Subcutaneous adipose tissue (tissue), 4 donors: Measurements from ENCODE around the gene IDE. TPM values are rescaled to one million over a fixed set of nuclear protein-coding genes. Genes with fewer than 3 reads are reported as not detected.

Experiments used
- total RNA-seq, 4 donors: library from RNA; depleted of rRNA; stranded (reverse); fragments of >200 nt; gene quantifications; one replicate each; pipeline ENCODE4 v1.1.0, GENCODE V29; 2016
- TF ChIP-seq, protein P1 (sequence below): fragments of 450-650 bp; IDR thresholded peaks from one replicate; pipeline ENCODE4 v1.5.1; 2016; ENCODE audit warnings: low read depth, mild to moderate bottlenecking, control low read depth, antibody characterized with exemption, moderate library complexity

The IDE gene
- total RNA-seq, 4 donors from 2014 or later = 21.2 to 37.3 (median 22.5) TPM

DNA sequence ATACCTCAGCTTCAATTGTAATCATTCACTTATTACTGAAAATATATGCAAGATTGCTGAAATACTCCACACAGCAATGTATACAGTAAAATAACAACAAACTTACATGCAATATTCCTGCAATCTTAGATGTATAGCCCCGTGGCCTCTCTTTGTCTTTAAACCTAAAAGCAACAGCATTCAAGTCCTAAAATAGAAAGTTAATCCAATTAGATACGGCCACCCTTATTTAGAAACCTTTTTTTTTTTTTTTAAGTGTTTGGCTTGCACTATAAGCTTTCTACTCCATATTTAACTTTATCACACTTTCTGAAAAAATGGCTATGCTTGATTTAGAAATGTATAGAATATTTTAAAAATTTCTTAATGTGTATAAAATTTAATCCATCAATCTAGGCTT lies 67.6 kb downstream of the IDE start:
- TF ChIP-seq, protein P1, sequence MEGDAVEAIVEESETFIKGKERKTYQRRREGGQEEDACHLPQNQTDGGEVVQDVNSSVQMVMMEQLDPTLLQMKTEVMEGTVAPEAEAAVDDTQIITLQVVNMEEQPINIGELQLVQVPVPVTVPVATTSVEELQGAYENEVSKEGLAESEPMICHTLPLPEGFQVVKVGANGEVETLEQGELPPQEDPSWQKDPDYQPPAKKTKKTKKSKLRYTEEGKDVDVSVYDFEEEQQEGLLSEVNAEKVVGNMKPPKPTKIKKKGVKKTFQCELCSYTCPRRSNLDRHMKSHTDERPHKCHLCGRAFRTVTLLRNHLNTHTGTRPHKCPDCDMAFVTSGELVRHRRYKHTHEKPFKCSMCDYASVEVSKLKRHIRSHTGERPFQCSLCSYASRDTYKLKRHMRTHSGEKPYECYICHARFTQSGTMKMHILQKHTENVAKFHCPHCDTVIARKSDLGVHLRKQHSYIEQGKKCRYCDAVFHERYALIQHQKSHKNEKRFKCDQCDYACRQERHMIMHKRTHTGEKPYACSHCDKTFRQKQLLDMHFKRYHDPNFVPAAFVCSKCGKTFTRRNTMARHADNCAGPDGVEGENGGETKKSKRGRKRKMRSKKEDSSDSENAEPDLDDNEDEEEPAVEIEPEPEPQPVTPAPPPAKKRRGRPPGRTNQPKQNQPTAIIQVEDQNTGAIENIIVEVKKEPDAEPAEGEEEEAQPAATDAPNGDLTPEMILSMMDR = no peak

DNA sequence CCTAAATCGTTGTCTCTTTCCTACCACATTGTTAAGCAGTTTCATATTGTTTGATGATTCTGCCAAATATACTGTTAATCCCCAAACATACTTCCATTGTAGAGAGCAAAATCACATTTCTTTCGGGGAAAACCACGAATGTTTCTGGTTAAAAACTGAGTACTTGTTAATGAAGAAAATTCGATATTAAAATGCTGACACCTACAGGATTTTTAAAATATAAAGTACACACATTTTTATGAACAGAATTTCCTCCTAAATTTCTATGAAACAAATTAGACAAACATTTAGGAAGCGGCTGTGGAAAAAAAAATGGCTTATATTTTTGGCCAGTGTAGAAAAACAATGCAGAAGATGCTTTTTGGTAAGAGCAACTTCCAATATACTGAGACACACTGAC lies 68.8 kb downstream of the IDE start:
- TF ChIP-seq, protein P1 = no peak

DNA sequence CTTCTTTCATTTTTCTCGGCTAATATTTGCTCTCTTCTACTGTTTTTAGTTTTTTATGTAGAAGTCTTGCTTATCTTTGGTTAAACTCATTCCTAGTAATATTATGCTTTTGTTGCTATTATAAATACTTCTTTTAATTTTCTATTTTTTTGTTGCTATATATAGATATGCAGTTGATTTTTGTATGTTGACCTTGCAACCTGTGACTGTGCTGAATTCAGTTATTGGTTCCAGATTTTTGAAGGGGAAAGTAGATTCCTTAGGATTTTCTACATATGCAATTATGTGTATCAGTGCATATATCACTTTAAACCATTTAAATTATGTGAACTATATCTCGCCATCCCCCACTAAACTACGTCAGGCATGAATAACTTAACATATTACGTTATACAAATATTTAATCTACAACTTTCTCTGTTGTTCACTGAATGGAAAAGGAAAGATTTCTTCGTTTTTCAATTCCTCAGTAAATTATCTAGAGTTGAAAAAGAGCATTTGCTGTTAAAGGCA lies 71.5 kb downstream of the IDE start:
- TF ChIP-seq, protein P1 = no peak

DNA sequence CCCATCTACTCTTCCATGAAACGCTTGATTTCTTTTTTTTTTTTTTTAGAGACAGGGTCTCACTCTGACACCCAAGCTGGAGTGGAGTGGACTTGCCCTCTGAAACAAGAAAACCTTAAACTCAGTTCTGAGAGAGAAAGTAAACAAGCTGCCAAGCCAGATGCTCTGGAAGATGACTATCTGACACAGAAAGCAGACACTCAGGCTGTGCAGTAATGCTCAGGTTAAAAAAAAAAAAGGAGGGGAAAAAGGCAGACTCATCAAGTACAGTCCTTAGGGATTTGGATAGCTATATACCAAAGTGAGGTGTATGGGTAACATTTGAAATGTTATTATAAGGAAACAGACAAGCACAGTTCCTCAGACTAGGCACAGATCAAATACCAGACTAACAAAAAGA lies 80.5 kb downstream of the IDE start:
- TF ChIP-seq, protein P1 = no peak

DNA sequence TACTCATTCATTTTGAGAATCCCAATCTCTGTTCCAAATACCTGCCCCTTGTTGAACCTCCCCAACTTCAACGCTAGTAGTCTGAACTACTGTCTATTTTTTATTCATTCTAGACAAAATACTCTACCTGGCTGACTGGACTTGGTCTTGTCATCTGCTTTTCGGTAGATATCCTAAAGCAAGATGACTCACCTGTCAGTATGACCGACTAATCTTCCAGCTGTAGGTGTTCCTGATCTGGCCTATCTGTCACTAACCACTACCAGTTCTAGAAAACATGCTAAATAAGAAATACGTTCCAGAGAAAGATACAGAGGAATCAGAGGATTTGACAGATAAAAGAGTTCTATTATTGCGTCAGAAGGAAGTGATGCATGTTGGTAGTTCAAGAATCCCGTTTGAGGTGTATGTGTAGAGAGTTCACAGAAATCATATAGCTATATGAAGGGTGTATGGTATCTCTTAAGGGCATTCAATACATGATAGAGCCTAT lies 81.1 kb downstream of the IDE start:
- TF ChIP-seq, protein P1 = no peak

DNA sequence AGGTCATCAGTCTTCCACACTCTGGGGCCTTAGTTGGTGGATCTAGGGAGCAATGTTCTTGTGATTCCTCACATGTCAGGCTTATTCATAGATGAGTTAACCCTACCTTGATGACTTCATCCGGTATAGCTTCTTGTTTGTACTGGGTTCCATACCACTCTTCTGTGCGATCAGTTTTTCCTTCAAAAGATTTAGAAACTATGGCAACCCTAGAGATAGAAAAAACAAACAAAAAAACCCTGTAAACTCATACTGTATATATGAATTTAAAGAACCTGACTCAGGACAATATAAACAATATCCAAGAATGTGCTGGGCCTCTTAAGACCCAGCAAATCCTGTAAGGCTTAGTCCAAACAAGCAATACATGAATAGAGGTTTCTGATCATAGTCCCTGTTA lies 83.5 kb downstream of the IDE start:
- TF ChIP-seq, protein P1 = no peak

DNA sequence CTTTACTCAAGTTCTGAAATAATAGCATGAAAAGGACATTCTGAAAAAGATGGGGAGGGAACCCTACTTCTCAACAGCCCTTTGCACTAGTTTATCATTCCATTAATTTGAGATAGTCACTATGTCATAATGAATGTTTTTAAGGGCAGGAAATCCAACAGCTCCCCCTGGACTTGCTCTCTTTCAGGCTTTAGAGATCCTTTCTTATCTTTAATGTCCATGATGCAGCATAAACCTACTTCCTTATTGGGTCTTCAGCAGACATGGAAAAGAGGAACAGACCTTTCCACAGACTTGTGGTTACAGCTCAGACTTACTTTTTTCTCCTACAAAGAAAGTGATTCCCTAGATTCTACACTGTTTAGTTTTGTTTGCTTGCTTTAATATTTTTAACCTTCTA lies 87.3 kb downstream of the IDE start:
- TF ChIP-seq, protein P1 = no peak
